ENCODE measurements around the gene NFKBIB.

GRCh38 chr19:38919837-38920601, 20.2 kb downstream of the NFKBIB start:
- TF ChIP-seq CTCF (IDR thresholded peaks at IDR 0.05) (no peak), POLR2AphosphoS5 (IDR thresholded peaks at IDR 0.05) (no peak), POLR2A (IDR thresholded peaks at IDR 0.05) (no peak)
